Measurements from ENCODE around the gene ARF5.
A peak's percentile ranks its signal among the peaks of the same experiment; 100 is the strongest.
"Not testable (repeated sequence)": the region's sequence is repeated elsewhere in the genome, so short reads cannot be mapped to it uniquely, and the experiment has no call there.

Gene ARF5

DNA sequence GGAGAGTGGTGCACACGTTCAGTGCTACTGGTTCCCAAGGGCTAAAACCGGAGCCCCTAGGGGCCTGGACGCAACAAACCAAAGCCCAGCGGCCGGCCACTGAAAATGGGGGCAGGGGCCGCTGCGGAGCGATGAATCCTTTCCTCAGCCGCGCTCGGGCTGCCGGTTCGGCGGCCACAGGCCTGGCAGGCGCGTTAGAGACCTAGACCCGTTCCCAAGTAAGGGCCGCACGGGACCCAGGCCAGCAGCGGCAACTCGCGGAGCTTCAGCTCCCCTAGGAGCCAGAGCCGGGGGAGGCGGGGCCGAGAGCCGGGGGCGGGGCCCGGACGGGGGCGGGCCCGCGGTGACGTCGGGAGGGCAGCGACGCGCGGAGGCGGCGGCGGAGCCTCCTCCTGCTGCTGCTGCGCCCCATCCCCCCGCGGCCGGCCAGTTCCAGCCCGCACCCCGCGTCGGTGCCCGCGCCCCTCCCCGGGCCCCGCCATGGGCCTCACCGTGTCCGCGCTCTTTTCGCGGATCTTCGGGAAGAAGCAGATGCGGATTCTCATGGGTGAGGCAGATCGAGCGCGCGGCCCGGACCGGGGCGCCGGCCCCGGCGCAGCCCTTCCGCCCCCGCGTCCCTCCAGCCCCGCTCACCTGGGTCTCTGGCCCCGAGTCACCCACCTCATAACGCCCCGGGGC is at the start of gene ARF5:
Gene ARF5, plus strand, starts transcription at position 393 of the 678 bp plus-strand sequence. Its CDS starts 88 bp downstream, at position 481.
- DNase-seq = peak; percentile 61 to 89 (median 68)

DNA sequence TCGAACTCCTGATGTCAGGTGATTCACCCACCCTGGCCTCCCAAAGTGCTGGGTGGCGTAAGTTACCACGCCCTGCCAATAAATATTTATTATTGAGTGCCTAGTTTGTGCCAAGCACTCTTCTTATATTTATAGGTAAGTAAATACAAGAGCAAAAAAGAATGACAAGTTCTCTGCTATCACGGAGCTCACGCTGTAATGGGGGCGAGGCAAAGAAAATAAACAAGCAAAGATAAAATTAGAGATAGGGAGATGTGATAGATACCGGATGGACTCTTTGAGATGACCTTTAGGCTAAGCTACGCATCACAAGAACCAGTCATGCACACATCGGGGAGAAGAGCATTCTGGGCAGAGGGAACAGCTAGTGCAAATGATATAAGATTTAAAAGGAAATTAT is 49.1 kb upstream of the ARF5 start:
- DNase-seq = no peak

DNA sequence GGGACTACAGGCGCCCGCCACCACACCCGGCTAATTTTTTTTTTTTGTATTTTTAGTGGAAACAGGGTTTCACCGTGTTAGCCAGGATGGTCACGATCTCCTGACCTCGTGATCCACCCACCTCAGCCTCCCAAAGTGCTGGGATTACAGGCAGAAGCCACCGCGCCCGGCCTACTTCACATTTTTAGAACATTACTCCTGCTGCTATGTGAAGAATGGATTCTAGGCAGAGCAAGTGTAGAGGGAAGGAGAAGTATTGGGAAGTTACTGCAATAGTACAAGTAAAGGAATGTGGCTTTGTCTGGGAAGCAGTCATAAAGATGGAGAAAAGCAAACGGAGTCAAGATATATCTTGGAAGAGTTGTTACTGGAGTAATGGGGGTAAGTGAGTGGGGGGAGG is 47.8 kb upstream of the ARF5 start:
- DNase-seq = not testable (repeated sequence)

DNA sequence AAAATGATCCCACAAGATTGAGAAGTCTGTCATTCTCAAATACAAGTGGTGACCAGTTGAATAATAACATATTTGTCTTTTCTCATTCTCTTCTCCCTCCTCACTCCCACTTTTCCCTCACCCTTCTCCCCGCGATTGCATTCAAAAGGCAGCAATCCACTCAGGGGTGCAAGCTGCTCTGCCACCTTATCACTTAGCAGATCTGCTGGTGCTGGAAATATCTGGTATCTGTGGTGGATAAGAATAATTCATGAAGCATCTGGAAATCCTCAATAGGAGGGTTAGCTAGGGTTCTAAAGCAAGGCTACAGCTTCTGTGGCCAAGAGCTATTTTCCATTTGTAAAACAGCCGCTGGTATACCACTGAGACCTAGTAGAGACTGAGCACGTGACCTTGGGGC is 46.7 kb upstream of the ARF5 start:
- DNase-seq = no peak

DNA sequence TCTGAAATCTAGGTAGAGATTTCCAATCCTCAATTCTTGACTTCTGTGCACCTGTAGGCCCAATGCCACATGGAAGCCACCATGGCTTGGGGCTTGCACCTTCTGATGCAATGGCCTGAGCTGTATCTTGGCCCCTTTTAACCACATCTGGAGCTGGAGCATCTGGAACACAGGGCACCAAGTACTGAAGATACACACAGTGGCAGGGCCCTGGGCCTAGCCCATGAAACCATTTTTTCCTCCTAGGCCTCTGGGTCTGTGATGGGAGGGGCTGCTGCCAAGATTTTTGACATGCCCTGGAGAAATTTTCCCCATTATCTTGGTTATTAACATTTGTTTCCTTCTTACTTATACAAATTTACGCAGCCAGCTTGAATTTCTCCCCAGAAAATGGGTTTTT is 41.9 kb upstream of the ARF5 start:
- no peak for DNase-seq

DNA sequence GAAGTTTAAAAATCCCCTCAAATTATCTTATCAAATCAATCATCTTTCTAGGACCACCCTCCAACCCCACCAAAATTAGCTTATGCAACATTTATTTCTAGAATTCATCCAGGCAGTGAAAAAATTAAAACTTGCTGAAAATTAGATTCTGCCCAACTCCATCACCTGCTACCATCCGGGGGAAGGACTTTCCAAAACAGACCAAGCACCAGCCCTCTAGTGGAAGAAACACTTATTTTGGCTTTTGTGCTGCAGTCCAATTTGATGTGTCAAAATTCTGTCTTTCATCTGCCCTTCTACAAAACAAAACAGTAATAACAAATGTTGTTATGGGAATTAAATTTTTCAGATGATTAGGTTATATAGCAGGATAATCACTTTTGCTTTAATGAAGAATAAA is 38.0 kb upstream of the ARF5 start:
- DNase-seq = no peak

DNA sequence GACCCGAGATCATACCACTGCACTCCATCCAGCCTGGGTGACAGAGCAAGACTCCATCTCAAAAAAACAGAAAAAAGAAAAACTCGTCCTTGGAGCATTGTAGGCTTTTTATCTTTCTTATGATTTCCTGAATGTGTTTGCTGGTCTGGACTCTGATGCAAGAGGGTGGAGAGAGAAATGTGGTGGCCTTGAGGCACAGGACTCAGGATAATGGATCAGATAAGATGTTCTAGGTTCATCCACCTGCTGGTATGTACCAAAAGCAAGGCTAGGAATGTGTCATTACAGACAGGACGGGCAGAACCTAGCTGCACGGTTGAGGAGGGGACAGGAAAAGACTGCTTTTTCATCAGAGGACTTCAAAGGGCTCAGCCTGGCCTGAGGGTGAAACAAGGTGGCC is 36.3 kb upstream of the ARF5 start:
- no peak for DNase-seq

DNA sequence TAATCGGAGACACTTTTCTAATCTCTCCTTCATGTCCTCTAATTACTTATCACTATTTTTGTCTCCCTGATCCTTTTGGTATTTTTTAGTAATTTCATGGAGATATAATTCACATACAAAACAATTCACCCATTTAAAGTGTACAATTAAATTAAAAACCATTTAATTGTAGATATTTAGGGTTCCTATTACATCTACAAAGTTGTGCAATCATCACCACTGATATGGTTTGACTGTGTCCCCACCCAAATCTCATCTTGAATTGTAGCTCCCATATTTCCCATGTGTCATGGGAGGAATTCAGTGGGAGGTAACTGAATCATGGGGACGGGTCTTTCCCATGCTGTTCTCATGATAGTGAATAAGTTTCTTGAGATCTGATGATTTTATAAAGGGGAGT is 31.8 kb upstream of the ARF5 start:
- no peak for DNase-seq

DNA sequence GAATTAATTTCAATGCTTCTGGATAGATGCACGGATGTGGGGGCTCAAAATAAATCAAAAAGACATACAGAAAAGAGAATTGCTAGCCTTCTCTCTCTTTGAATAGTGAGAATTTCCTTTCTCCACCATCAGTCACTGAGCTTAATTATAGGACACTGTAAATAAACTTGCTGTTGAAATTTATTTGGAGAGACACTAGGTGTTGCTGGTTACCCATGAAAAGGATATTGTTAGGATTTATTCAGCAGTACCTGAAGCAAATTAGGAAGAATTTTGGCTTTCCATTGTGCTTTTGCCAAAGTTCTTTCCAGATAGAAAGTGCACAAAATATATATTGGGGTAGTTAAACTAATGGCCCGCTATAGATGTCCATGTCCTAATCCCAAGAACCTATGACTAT is 30.4 kb upstream of the ARF5 start:
- no peak for DNase-seq

DNA sequence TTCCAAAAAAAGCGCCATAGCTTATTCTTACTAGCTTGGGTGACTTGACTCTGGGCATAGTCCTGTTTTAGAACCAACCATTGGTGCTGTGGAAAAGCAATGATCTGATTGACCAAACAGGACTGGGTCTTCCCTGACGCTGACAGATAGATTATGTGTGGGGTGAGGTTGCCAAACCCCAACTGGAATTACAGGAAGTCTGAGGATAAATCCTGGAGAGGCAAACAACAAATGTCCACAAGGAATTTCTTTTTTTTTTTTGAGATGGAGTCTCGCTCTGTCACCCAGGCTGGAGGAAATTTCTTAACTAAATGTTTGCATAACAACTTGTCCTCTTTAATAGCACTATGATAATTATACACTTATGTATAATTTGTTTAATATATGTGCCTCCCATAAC is 22.0 kb upstream of the ARF5 start:
- no peak for DNase-seq

DNA sequence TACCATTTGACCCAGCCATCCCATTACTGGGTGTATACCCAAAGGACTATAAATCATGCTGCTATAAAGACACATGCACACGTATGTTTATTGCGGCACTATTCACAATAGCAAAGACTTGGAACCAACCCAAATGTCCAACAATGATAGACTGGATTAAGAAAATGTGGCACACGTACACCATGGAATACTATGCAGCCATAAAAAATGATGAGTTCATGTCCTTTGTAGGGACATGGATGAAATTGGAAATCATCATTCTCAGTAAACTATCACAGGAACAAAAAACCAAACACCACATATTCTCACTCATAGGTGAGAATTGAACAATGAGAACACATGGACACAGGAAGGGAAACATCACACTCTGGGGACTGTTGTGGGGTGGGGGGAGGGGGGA is 20.2 kb upstream of the ARF5 start:
- not testable (repeated sequence) for DNase-seq

DNA sequence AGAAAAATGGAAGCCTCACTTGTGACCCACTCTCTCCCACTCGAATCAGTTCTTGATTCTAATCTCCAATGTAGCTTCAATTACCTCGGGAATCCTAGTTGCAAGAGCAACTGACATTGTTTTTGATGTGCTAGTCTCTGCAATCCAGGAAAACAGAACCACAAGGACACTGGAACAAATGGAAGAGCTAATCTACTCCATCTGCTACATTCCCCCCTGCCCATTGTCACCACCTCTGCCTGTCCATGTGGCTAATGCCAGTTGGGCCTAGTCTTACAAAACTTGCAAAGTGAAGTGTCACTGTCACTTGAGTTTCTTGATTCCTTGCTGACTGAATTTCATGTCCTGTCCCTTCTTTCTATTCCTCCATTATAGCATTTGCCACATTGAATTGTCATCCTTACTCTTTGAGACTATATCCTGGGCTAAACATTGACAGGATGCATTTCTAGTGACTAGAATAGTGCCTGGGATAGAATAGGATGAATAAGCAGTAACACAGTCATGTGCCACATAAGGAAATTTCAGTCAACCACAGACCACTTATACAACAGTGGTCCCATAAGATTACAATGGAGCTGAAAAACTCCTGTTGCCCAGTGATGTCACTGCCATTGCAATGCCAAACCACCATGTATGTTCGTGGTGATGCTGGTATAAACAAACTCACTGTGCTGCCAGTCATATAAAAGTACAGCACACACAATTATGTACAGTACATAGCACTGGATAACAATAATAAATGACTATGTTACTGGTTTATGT is 16.3 kb upstream of the ARF5 start:
- DNase-seq = no peak

DNA sequence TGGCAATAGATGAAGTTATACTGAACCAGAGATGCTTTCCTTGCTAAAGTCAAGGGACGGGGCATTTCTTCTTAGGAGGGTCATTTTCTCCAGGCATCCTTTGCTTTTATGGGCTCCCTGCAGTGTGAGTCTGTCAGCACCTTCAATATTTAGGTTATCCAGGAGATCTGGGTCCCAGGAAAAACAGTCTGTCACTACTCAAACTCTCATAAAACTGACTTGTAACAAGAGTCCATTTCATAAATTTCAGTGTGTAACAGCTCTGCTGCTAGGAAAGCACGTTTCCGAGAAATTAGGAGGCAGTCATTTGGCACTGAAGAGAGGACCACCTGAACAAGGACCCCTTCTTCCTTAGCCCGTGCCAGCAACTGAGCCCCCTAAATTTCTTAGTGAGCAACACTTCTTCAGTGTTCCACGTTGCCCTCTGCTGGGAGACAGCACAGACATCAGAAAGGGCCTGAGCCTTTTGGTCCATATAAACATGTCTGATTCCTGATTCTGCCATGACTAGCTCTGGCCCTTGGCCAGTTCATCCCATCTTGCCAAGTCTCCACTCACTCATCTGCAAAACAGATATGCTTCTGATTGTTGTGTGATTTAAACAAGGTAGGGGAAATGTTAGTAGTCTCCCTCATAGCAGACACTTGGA is 10.1 kb upstream of the ARF5 start:
- DNase-seq = no peak

DNA sequence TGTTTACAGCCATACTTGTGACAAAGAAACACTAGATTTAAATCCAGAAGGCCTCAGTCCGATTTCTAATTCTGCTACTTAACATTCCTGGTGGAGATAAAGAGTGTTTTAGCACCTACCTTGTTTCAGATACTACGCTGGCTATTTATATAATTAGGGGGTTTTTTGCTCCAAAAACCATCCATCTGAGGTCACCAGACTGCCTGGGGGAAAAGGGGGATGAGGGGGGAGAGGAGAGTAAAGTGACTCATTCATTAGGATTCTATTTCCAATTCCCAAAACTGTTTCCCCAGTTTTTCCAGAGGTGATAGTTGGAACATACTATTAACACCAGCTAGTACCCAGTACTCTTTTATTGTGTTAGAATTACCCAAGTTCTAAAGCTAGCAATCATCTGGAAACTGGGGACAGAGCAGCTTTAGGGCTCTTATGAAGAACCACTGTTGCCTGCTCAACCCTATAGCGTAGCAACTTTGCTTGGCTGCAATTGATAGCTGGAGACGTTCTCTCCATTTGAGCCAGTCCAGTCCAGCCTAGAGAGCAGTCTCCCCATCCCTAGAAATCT is 9.4 kb upstream of the ARF5 start:
- no peak for DNase-seq

DNA sequence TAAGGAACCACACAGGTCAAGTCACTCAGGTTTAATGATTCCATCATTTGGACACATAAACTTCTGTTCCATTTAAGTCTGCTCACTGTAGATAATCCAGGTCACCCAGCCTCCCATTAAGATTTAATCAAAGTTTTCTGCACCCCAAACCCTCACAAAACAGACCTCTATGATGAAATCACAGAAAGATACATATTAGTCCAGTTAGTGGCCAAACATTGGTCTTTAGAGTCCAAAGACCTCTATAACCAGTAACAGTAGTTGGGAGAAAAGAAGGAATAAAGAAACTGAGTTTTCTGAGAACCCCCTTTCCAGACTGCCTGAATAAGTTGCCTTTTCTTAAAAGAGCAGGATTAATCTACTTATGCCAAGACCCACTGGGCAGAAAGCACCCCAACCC is 7.6 kb upstream of the ARF5 start:
- DNase-seq = no peak

DNA sequence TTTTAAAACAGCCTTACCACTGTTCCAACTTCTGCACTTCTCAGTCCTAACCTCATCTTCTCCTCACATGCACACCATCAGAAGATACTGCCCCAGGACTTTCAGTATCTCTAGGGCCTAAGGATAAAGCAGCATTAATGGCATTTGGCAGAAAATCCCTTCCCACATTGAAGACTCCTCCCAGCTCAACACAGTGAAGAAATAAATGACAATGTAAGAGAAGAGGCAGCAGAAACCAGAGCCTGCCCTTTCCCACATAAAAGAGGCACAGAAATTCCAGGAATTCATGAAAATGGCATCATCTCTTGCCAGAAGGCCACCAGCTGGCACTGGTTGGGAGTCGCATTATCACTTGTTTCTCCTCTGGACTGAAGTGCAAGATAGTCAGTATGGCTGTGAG is 6.5 kb upstream of the ARF5 start:
- DNase-seq = no peak

DNA sequence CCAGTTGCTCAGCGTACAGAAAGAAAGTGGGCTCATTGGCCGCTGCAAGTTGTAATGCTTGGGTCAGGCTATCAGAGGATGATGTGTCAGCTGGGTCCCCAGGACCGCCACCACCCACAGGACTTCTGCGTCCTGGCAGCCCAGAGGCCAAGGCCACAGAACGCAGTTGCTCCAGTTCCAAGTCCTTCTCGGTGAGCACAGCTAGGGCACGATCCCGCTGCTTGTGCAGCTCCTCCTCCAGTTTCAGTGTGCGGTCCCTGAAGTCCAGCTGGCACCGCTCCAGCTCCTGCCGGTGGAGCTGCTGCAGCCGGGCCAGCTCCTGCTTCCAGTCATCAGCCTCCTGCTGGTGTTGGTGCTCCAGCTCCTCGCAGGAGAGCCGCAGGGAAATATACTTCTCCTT is 5.8 kb upstream of the ARF5 start:
- no peak for DNase-seq

DNA sequence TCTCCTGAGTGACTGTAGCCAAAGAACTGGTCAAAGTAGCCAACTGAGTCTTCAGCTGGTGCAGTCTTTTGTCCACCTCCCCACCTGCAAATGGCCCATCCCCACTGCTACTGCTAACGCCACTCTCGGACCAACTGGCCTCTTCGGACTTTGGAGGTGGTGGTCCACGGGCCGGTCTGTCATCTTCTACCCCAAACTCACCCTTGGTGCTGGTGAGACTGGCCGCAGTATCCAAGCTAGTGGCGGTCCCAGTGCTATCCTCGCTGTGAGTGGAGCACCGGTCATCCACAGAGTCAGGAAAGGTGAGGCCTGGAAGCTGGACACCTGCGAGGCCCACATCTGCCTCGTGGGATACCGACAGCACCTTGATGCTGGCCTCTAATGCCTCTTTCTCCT is 3.6 kb upstream of the ARF5 start:
- DNase-seq = no peak

DNA sequence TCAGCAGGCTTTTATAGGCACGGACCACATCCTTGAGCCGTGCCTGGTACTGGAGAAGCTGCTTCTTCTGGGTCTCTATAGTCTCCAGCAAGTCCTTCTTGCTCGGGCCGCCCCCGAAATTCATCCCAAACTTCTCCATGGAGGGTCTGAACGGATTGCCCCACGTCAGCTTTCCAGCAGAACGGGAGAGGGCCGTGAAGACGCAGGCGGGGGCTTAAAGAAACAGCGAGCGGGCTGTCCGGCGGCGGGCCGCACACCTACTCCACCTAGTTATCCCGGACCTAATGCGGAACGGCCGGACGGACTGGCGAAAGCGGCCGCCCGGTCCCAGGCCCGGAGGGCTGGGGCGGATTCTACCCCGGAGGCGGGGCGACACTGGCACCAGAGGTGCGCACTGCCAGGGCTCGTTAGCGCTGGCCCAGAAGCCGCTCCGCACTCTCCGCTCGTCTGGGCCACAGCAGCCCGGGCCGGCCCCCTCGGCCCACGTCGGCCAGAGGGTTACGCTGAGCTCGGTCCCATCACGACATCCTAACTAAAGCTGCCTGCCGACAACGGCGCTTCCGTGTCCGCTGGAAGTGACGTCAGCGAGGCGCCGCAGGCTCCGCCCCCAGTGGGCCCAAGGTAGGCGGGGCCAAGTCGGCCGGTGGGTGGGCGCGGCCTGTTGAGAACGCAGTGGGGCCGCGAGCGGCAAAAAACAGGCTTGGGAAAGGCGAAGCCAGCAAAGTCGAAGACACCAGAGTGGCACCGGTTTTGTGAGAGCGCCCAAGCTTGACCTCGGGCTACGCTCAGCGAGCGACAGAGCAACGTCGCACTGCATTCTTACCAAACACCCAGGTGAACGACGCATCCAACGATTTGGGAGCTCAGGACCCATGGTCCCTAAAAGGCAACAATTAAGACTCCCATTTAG is 2.9 kb upstream of the ARF5 start, which contains the start of gene GCC1:
Gene GCC1, minus strand, starts transcription at position 553 of the 910 bp plus-strand sequence. Its CDS starts 414 bp downstream, at position 139.
- peak; percentile 84 to 92 (median 88) for DNase-seq

DNA sequence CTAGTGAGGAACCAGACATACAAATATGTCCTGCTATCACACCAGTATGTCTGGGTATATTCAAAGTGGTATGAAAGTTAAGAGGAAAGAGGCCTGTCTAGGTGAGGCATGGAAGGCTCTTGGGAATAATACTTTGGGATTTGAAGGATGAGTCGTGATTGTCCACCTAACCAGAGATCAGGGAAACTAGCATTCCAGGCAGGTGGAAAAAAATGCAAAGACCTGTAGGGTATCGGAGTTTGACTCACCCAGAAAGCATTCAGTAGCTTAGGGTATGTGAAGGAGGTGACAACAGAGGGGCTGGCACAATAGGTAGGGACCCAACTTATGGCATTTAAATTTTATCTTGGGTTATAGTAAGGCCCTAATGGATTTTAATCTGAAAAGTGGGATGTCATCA is 1.9 kb upstream of the ARF5 start:
- no peak for DNase-seq

DNA sequence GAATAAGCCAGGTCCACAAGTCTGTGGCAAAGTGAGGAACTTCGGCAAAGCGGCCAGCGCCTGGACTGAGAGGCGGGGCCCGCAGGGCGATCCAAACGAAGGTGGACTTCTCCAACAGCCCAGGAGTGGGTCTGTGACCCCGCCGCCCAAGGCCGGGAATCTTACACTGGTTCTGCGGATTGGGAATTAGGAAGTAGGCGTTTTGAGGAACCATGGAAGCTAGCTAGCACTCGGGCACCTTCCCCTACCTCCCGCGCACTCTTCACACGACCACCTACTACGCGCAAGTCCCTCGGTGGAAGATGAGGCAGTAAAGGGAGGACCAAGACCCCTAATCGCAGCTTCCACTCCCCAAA is 570 bp upstream of the ARF5 start:
- no peak for DNase-seq

DNA sequence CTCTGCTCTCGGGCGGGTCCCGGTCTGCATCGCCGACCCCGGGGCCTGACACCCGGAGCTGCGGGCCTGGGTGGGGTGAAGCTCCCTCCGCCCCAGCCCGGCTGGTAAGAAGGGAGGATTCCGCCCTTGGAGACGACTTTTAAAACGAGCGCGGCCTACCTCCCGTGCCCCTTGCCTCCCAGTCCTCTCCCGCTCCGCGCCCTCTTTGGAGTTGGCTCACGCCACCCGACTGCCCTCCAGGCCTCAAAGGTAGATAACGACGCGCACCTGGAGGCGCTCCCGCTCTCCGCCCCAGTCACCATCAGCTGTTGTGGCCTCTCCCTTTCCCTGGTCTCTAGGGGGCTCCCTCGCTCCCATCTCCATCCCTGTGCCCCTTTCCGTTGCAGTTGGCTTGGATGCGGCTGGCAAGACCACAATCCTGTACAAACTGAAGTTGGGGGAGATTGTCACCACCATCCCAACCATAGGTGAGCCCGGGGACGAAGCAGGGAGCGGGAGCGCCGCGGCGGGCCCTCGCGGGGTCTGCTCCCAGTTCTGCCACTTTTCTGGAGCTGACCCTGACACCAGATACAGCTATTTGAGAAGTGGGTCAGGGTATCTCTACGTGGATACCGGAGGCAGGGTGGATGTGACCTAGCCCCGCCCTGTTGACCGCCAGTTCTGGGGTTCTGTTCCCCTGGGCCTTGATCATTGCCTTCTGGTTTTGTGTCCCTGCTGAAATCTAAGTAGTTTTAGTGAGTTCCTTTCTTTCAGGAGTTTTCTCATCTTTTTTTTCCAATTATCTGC is 679 bp downstream of the ARF5 start:
- peak in 2 of 4 experiments; percentile 27 to 41 for DNase-seq

Data from activated naive CD4-positive, alpha-beta T cell (primary cell).